ENCODE measurements around the gene ZGLP1.

- TF ChIP-seq NR2F2 (IDR thresholded peaks at IDR 0.05; ENCODE audit: borderline replicate concordance, low read depth), result no peak
- TF ChIP-seq RELA (CRISPR knock-in tag; IDR thresholded peaks at IDR 0.05), result no peak
- TF ChIP-seq LCORL (IDR thresholded peaks at IDR 0.05), result no peak
- TF ChIP-seq LCORL (CRISPR knock-in tag; IDR thresholded peaks at IDR 0.05), result no peak
- no peak for TF ChIP-seq EP300 (IDR thresholded peaks at IDR 0.05; ENCODE audit: low read depth in 2 of 2, low read length in 2 of 2)
- TF ChIP-seq EP300 (CRISPR knock-in tag; IDR thresholded peaks at IDR 0.05; ENCODE audit: borderline replicate concordance), result no peak
- TF ChIP-seq ZNF431 (CRISPR knock-in tag; IDR thresholded peaks at IDR 0.05; ENCODE audit: borderline replicate concordance, low read depth), result no peak
Observed at GRCh38 chr19:10317045-10317856, 7.6 kb upstream of the ZGLP1 start.

All from HepG2 (cell line).